ENCODE measurements around the gene HOXD4. TPM values are rescaled to one million over a fixed set of nuclear protein-coding genes. Genes with fewer than 3 reads are reported as not detected.

Gene HOXD4
- total RNA-seq, 1 donor from 2014 or later = not detected

GRCh38 chr2:176114120-176114929 lies 37.0 kb upstream of the HOXD4 start:
- no peak for DNase-seq

DNA sequence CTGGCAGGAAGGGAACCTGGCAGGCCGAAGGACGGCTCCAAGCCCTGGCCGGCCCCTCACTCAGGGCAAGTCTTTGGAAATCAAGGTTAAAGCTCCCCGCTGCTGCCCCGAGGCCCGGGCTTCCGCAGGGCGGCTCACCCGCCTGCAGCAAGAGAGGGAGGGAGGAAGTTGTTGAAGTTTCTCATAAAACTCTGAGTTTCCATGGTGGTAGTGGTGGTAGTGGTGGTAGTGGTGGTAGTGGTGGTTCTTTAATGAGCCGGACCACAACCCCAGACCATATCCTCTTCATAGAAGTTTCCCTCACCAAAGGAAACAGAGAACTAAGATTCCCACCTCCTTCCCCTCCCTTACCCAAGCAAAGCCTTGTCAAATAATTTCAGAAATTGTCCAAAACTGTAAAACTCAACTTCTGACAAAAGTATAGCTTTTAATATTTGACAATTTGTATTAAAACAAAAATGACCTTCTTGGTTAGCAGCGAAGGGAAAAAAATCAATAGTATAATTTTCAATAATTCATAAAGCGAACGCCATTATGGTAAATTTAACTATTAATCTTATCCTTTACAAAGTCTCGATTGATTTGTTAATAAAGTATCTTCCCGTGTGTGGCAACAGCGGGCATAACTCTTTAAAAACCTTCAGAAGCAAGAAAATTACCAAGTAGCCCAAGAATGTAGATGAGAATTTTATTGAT lies 36.3 kb upstream of the HOXD4 start:
- no peak for DNase-seq

GRCh38 chr2:176115883-176116813 lies 35.2 kb upstream of the HOXD4 start, which contains the start of gene HOXD10:
Gene HOXD10, plus strand, starts transcription at chr2:176116778. Its CDS starts 56 bp downstream, at chr2:176116834.
- no peak for DNase-seq

GRCh38 chr2:176117162-176117822 lies 34.1 kb upstream of the HOXD4 start:
- DNase-seq = no peak

DNA sequence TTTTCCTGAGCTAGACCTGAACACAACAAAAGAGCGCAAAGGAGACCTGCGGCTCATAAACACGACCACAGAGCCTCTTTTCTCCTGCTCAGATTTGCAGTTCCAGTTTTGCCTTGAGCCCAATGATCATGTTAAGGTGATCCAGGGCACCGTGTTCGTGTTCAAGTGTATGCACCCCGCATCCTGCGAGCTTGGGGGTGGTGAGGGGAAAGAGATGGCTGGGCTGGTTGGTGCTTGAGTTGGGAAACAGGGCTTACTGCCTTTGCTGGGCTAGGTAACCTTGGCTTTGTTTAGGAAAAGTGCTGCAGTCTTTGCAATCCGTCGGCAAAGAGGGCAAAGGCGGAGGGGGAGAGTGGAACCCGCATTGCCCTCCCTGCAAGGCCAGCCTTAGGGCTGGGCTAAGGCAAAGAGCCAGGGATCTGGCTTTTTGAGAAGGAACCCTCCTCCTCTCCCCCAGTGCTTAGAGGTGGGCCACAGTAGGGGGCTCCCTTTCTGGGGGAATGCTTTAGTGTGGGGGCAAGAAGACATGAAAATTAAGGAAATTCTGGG lies 33.5 kb upstream of the HOXD4 start:
- no peak for DNase-seq

DNA sequence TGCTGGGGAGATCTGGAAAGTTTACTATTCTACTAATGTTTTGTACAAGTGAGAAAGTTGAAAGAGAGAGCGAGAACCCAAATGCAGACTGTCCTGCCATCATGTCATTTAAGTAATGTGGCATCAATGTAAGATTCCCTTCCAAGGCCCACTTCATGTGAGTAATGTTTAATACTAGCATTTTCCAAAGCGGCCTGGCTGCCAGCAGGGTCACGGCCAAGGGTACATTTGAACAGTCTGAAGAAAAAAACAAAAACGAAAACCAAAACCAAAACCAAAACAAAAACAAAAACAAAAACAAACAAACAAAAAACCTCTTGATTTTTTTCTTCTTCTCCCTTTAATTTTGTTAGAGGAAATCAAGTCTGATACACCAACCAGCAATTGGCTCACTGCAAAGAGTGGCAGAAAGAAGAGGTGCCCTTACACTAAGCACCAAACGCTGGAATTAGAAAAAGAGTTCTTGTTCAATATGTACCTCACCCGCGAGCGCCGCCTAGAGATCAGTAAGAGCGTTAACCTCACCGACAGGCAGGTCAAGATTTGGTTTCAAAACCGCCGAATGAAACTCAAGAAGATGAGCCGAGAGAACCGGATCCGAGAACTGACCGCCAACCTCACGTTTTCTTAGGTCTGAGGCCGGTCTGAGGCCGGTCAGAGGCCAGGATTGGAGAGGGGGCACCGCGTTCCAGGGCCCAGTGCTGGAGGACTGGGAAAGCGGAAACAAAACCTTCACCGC lies 32.6 kb upstream of the HOXD4 start:
- DNase-seq = no peak

GRCh38 chr2:176120364-176121189 lies 30.8 kb upstream of the HOXD4 start:
- no peak for DNase-seq

GRCh38 chr2:176121190-176122051 lies 29.9 kb upstream of the HOXD4 start:
- no peak for DNase-seq

- no peak for DNase-seq
Measured at GRCh38 chr2:176122052-176122682, 29.2 kb upstream of the HOXD4 start.

- no peak for DNase-seq
Measured at GRCh38 chr2:176122683-176123410, 28.5 kb upstream of the HOXD4 start, which contains the start of gene HOXD9. Gene HOXD9, plus strand, starts transcription at chr2:176122719. Its CDS starts 50 bp downstream, at chr2:176122769.

GRCh38 chr2:176123411-176124109 lies 27.8 kb upstream of the HOXD4 start:
- no peak for DNase-seq

GRCh38 chr2:176124110-176124946 lies 27.0 kb upstream of the HOXD4 start:
- no peak for DNase-seq

GRCh38 chr2:176124947-176125771 lies 26.2 kb upstream of the HOXD4 start:
- no peak for DNase-seq

- DNase-seq = no peak
Measured at GRCh38 chr2:176125772-176126054, 25.6 kb upstream of the HOXD4 start.
